H1 (cell line): Measurements from ENCODE around the gene GALNT18. TPM values are rescaled to one million over a fixed set of nuclear protein-coding genes. Genes with fewer than 3 reads are reported as not detected.

Source experiments
- CTCF ChIA-PET: fragments of 300-600 bp; sonication (Branson Sonifier 250); formaldehyde crosslinking; loops from one replicate; lab custom pipeline; 2021; ENCODE audit not compliant: partially characterized antibody; lab: Charles Lee
- POLR2A ChIA-PET: fragments of 300-600 bp; sonication (Branson Sonifier 250); formaldehyde crosslinking; loops from one replicate; lab custom pipeline; 2021; ENCODE audit warnings: inconsistent platforms; ENCODE audit not compliant: partially characterized antibody; lab: Charles Lee
- DNase-seq, 2 experiments: peaks; one replicate each; pipeline versions ENCODE4 v3.0.0 to v3.0.0-alpha.2; 2010 to 2022; ENCODE audit warnings: low spot score in 2 of 2, low read depth in 1 of 2, mixed read lengths in 1 of 2
- FAIRE-seq: peaks from 2 replicates; lab custom pipeline; 2011; peaks lifted over from hg19 to GRCh38; lab: Jason Lieb, UNC
- H2AFZ ChIP-seq: 2 replicates; pipeline ENCODE4 v1.8.1; 2012; ENCODE audit warnings: low read length, inconsistent platforms
- H2AK5ac ChIP-seq: 2 replicates; pipeline ENCODE4 v1.6.1; 2013; ENCODE audit warnings: low read depth, low read length
- H2BK120ac ChIP-seq: replicated peaks from 2 replicates; pipeline ENCODE3; 2013; ENCODE audit warnings: low read depth, low read length, inconsistent platforms
- H2BK12ac ChIP-seq: 2 replicates; pipeline ENCODE4 v1.6.1; 2013; ENCODE audit warnings: low read depth, low read length
- H2BK15ac ChIP-seq: 2 replicates; pipeline ENCODE4 v1.6.1; 2013; ENCODE audit warnings: low read length
- H2BK20ac ChIP-seq: 2 replicates; pipeline ENCODE4 v1.6.1; 2013; ENCODE audit warnings: low read length
- H2BK5ac ChIP-seq: 2 replicates; pipeline ENCODE4 v1.6.1; 2013; ENCODE audit warnings: low read depth, low read length
- H3K14ac ChIP-seq: 2 replicates; pipeline ENCODE4 v1.6.1; 2013; ENCODE audit warnings: inconsistent platforms; ENCODE audit not compliant: insufficient read length
- H3K18ac ChIP-seq: 2 replicates; pipeline ENCODE4 v1.6.1; 2013; ENCODE audit warnings: low read length; ENCODE audit errors: extremely low read depth
- H3K23ac ChIP-seq: 2 replicates; pipeline ENCODE4 v1.6.1; 2013; ENCODE audit warnings: inconsistent platforms; ENCODE audit not compliant: insufficient read length
- H3K23me2 ChIP-seq: 2 replicates; pipeline ENCODE4 v1.6.1; 2013; ENCODE audit warnings: low read depth, low read length
- H3K27ac ChIP-seq: 2 replicates; pipeline ENCODE4 v1.6.1; 2011; ENCODE audit warnings: low read depth, low read length, inconsistent platforms
- H3K27me3 ChIP-seq, 4 experiments: replicated peaks in 1 of 4; 1 replicate in 1 of 4; 2 replicates in 3 of 4; pipeline versions ENCODE4 v1.6.1 to v1.8.1; 2011 to 2013; ENCODE audit warnings: low read length in 3 of 4, mild to moderate bottlenecking in 3 of 4, inconsistent platforms in 2 of 4, mixed read lengths in 2 of 4, moderate library complexity in 1 of 4; ENCODE audit not compliant: control insufficient read depth in 3 of 4, insufficient read depth in 3 of 4; ENCODE audit errors: extremely low read depth in 1 of 4
- H3K36me3 ChIP-seq, 4 experiments: 2 replicates each; pipeline versions ENCODE4 v1.6.1 to v1.8.1; 2011 to 2013; ENCODE audit warnings: mild to moderate bottlenecking in 4 of 4, low read length in 3 of 4, moderate library complexity in 2 of 4, control low read depth in 1 of 4, inconsistent platforms in 1 of 4; ENCODE audit not compliant: insufficient read depth in 4 of 4, control insufficient read depth in 2 of 4
- H3K4ac ChIP-seq: replicated peaks from 2 replicates; pipeline ENCODE3; 2013; ENCODE audit warnings: low read length, low read depth, mixed read lengths, inconsistent platforms; ENCODE audit not compliant: insufficient read length
- H3K4me1 ChIP-seq, 4 experiments: replicated peaks in 1 of 4; 1 replicate in 1 of 4; 2 replicates in 3 of 4; pipeline versions ENCODE4 v1.6.1 to v1.8.1; 2011 to 2013; ENCODE audit warnings: low read length in 3 of 4, inconsistent platforms in 2 of 4, mixed read lengths in 1 of 4; ENCODE audit not compliant: insufficient read depth in 4 of 4, control insufficient read depth in 3 of 4
- H3K4me2 ChIP-seq, 2 experiments: 2 replicates each; pipeline versions ENCODE4 v1.6.1 to v1.8.1; 2011 to 2013; ENCODE audit warnings: low read depth in 2 of 2, low read length in 2 of 2, control low read depth in 1 of 2, inconsistent platforms in 1 of 2, mild to moderate bottlenecking in 1 of 2; ENCODE audit not compliant: insufficient read depth in 1 of 2
- H3K4me3 ChIP-seq, 4 experiments: fragments of 200-600, 300-600 bp in 1 of 4; sonication (generic), shearing (Covaris generic), sonication (Bioruptor Twin) in 1 of 4; 2 replicates each; pipeline versions ENCODE4 v1.5.1 to v1.8.1; 2011 to 2016; ENCODE audit warnings: low read length in 4 of 4, low read depth in 3 of 4, control low read depth in 2 of 4, inconsistent platforms in 2 of 4, mild to moderate bottlenecking in 2 of 4, mixed read lengths in 1 of 4, moderate library complexity in 1 of 4; ENCODE audit not compliant: insufficient read depth in 2 of 4; ENCODE audit errors: extremely low read depth in 1 of 4
- H3K56ac ChIP-seq: replicated peaks from 2 replicates; pipeline ENCODE3; 2013; ENCODE audit warnings: low read depth, mild to moderate bottlenecking, mixed read lengths, low read length, inconsistent platforms; ENCODE audit not compliant: insufficient read length
- H3K79me1 ChIP-seq: 2 replicates; pipeline ENCODE4 v1.6.1; 2013; ENCODE audit warnings: low read depth, low read length, control low read depth
- H3K79me2 ChIP-seq, 2 experiments: 2 replicates each; pipeline versions ENCODE4 v1.6.1 to v1.8.1; 2012 to 2013; ENCODE audit warnings: low read length in 2 of 2, mild to moderate bottlenecking in 2 of 2, inconsistent platforms in 1 of 2; ENCODE audit not compliant: insufficient read depth in 2 of 2, control insufficient read depth in 1 of 2
- H3K9ac ChIP-seq, 4 experiments: replicated peaks in 1 of 4; 1 replicate in 1 of 4; 2 replicates in 3 of 4; pipeline versions ENCODE4 v1.6.1 to v1.8.1; 2011 to 2013; ENCODE audit warnings: low read depth in 3 of 4, low read length in 3 of 4, control low read depth in 2 of 4, mild to moderate bottlenecking in 2 of 4, moderate library complexity in 2 of 4, inconsistent platforms in 1 of 4; ENCODE audit errors: extremely low read depth in 1 of 4
- H3K9me3 ChIP-seq, 2 experiments: 2 replicates each; pipeline versions ENCODE4 v1.6.1 to v1.8.1; 2012 to 2013; ENCODE audit warnings: mild to moderate bottlenecking in 2 of 2, moderate library complexity in 2 of 2, control low read depth in 1 of 2, inconsistent platforms in 1 of 2, low read depth in 1 of 2, low read length in 1 of 2, mixed read lengths in 1 of 2; ENCODE audit not compliant: insufficient read depth in 2 of 2
- H4K20me1 ChIP-seq, 2 experiments: replicated peaks in 1 of 2; 2 replicates each; pipeline versions ENCODE3 to v1.8.1; 2011 to 2013; ENCODE audit warnings: inconsistent platforms in 2 of 2, low read length in 2 of 2, mild to moderate bottlenecking in 1 of 2; ENCODE audit not compliant: insufficient read depth in 2 of 2, control insufficient read depth in 1 of 2
- H4K5ac ChIP-seq: 2 replicates; pipeline ENCODE4 v1.6.1; 2013; ENCODE audit warnings: low read length, low read depth, mixed read lengths, inconsistent platforms; ENCODE audit not compliant: insufficient read length
- H4K8ac ChIP-seq: 2 replicates; pipeline ENCODE4 v1.8.0; 2013; ENCODE audit warnings: mild to moderate bottlenecking, moderate library complexity, low read length, inconsistent platforms; ENCODE audit not compliant: insufficient read depth; ENCODE audit errors: extremely low read depth
- H4K91ac ChIP-seq: replicated peaks from 2 replicates; pipeline ENCODE3; 2013; ENCODE audit warnings: low read length, mixed read lengths, inconsistent platforms; ENCODE audit not compliant: insufficient read length
- CHD2 ChIP-seq: IDR thresholded peaks from 2 replicates; pipeline ENCODE4 v1.6.1; 2012; ENCODE audit warnings: low read length, improper control_type of control experiment
- POLR2AphosphoS5 ChIP-seq: IDR thresholded peaks from 2 replicates; pipeline ENCODE4 v1.6.1; 2011; ENCODE audit warnings: low read depth, low read length
- WGBS, 2 experiments: shearing (Covaris generic) in 1 of 2; methylation state at CpG; one replicate each; pipeline versions ENCODE4 v1.1.6 to v1.1.7; 2013 to 2015; ENCODE audit warnings: low lambda C conversion rate in 2 of 2, mixed read lengths in 2 of 2, inconsistent platforms in 1 of 2, low coverage in 1 of 2, missing lambda C conversion rate in 1 of 2; ENCODE audit not compliant: insufficient replicate concordance in 2 of 2, insufficient coverage in 1 of 2, insufficient read length in 1 of 2; ENCODE audit errors: extremely low coverage in 1 of 2, missing lambda C conversion rate in 1 of 2; 5-methylcytosine and 5-hydroxymethylcytosine counted together
- polyA plus RNA-seq, 7 experiments: library from polyadenylated mRNA; depleted of rRNA in 3 of 7; stranded (reverse) in 5 of 7; unstranded in 2 of 7; fragments of >200 nt in 5 of 7; fragments of 200-250 nt in 2 of 7; gene quantifications; 1 replicate in 5 of 7; 2 replicates in 1 of 7; 4 replicates in 1 of 7; pipeline versions ENCODE4 v1.2.1 to v1.2.3, GENCODE V29; 2011 to 2013; ENCODE audit warnings: missing spikeins in 2 of 7, mixed read lengths in 2 of 7
- total RNA-seq: library from RNA; stranded (reverse); fragmentation: NEBNext Ultra II Directional; extraction: Animal tissue kit (Norgen Biotek cat#: 25700); gene quantifications from 2 replicates; pipeline ENCODE4 v1.2.1, GENCODE V29; 2021

The GALNT18 gene
- total and polyA plus RNA-seq, 2 of the 8 experiments (the other 6 are each of a cell fraction or from before 2014, with no cell fraction given): 6.0 to 9.4 TPM

DNA sequence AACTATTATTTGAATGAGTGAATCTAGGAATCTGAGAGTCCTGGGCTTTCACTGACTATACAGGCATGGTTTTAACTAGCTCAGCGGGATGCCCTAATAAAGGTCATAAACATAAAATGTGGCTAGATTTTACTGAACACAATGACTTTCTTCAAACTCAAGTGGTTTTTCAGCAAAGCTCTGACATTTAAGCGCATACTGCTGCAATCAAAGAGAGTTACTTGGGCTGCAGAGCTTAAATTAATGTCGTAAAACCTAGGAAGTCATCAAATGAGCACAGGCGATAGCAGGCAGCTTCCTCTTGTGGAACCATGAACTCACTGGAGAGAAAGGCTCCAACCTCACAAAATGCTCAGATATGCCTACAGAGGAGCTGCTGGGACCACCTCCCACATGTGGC, 275.5 kb downstream of the GALNT18 start:
- no peak overlapping the region for H4K8ac ChIP-seq
- no peak overlapping the region for H2BK5ac ChIP-seq
- no peak overlapping the region for H3K9ac ChIP-seq
- no peak overlapping the region for H3K4me3 ChIP-seq
- H3K9me3 ChIP-seq: no peaks in the 10 kb centered on the region
- ChIA-PET POLR2A (interaction anchor here (0.5 kb wide), 1 partner anchor 566 kb away, joined by 3 read pairs; no protein-coding TSS in a partner anchor), CTCF (interaction anchor here (0.6 to 2.1 kb wide), 5 partner anchors 17 to 627 kb away, joined by 3 to 4 read pairs (median 4); no protein-coding TSS in a partner anchor)
- no peaks in the 10 kb centered on the region for H3K36me3 ChIP-seq
- H3K14ac ChIP-seq: no peak overlapping the region
- no peak overlapping the region for H2BK12ac ChIP-seq
- no peak overlapping the region for H3K23ac ChIP-seq
- no peak overlapping the region for H3K27ac ChIP-seq
- no peak overlapping the region for H2BK20ac ChIP-seq
- no peaks in the 10 kb centered on the region for H3K79me1 ChIP-seq
- no peaks in the 10 kb centered on the region for H3K23me2 ChIP-seq
- no peak overlapping the region for H2BK120ac ChIP-seq
- H3K18ac ChIP-seq: no peak overlapping the region
- no peak overlapping the region for H2AK5ac ChIP-seq
- 85% methylated on average over 4 of the region's 4 CpGs; no CpG with 5 or more reads in 1 of the 2 experiments for WGBS, 2 experiments
- no peak overlapping the region for H4K5ac ChIP-seq
- no peaks in the 10 kb centered on the region for H4K20me1 ChIP-seq
- H3K79me2 ChIP-seq: no peaks in the 10 kb centered on the region
- no peak overlapping the region for H4K91ac ChIP-seq
- no peak overlapping the region for H3K4me2 ChIP-seq
- H3K4me1 ChIP-seq: no peaks in the 10 kb centered on the region
- no peak overlapping the region for H3K4ac ChIP-seq
- no peak overlapping the region for H2BK15ac ChIP-seq
- no peak overlapping the region for H2AFZ ChIP-seq
- no peak for DNase-seq
- H3K56ac ChIP-seq: no peak overlapping the region
- no peaks in the 10 kb centered on the region for H3K27me3 ChIP-seq
- TF ChIP-seq POLR2AphosphoS5 (no peak), CHD2 (no peak)
- FAIRE-seq: no peak
